ENCODE measurements around the gene CYP27B1. TPM values are rescaled to one million over a fixed set of nuclear protein-coding genes. Genes with fewer than 3 reads are reported as not detected.
"Not testable (repeated sequence)": the region's sequence is repeated elsewhere in the genome, so short reads cannot be mapped to it uniquely, and the experiment has no call there.

The CYP27B1 gene
- total RNA-seq, 1 donor from 2014 or later = 1.6 TPM

GRCh38 chr12:57734591-57734990, 32.3 kb downstream of the CYP27B1 start:
- ATAC-seq = no peak

GRCh38 chr12:57733928-57734327, 33.0 kb downstream of the CYP27B1 start:
- no peak for ATAC-seq

GRCh38 chr12:57732726-57733593, 33.9 kb downstream of the CYP27B1 start:
- no peak for ATAC-seq

- no peak for ATAC-seq
These were observed 34.6 kb downstream of the CYP27B1 start for GRCh38 chr12:57732270-57732669.

- no peak for ATAC-seq
These were observed 35.3 kb downstream of the CYP27B1 start for GRCh38 chr12:57731411-57732080.

GRCh38 chr12:57730336-57731067, 36.4 kb downstream of the CYP27B1 start:
- no peak for ATAC-seq

GRCh38 chr12:57729321-57729844, 37.5 kb downstream of the CYP27B1 start:
- ATAC-seq = no peak

GRCh38 chr12:57727758-57728395, 39.0 kb downstream of the CYP27B1 start:
- no peak for ATAC-seq

GRCh38 chr12:57726884-57727757, 39.8 kb downstream of the CYP27B1 start:
- peak; percentile 27 for ATAC-seq

- ATAC-seq = peak; percentile 86
These were observed 40.6 kb downstream of the CYP27B1 start for GRCh38 chr12:57726151-57726883.

- no peak for ATAC-seq
These were observed 41.1 kb downstream of the CYP27B1 start for GRCh38 chr12:57725851-57726150.

- ATAC-seq = no peak
These were observed 41.7 kb downstream of the CYP27B1 start for GRCh38 chr12:57724936-57725740.

GRCh38 chr12:57724003-57724935, 42.6 kb downstream of the CYP27B1 start:
- ATAC-seq = no peak

GRCh38 chr12:57723630-57723962, 43.3 kb downstream of the CYP27B1 start:
- ATAC-seq = no peak

GRCh38 chr12:57722716-57723629, 43.9 kb downstream of the CYP27B1 start:
- ATAC-seq = no peak

- not testable (repeated sequence) for ATAC-seq
These were observed 44.9 kb downstream of the CYP27B1 start for GRCh38 chr12:57721846-57722608.
